PC-3 (cell line): ENCODE results near the gene VWA7. TPM values are rescaled to one million over a fixed set of nuclear protein-coding genes. Genes with fewer than 3 reads are reported as not detected.

Source experiments
- ATAC-seq: fragments of 200-7000 bp; cut with Tn5 transposase; 2 replicates; pipeline ENCODE4 v1.9.1; 2020; ENCODE audit warnings: mild to moderate bottlenecking, moderate library complexity
- BruUV-seq: library from RNA; stranded (reverse); fragments of 400-500 nt; replicated peaks from 2 replicates; lab custom pipeline; 2021; lab: Mats Ljungman, UMichigan
- CTCF ChIA-PET: fragments of 300-600 bp; sonication (Branson Sonifier 250); formaldehyde crosslinking; loops from one replicate; lab custom pipeline; 2022; ENCODE audit warnings: antibody characterized with exemption; lab: Charles Lee
- POLR2A ChIA-PET: fragments of 300-600 bp; sonication (Branson Sonifier 250); formaldehyde crosslinking; loops from one replicate; lab custom pipeline; 2022; ENCODE audit warnings: antibody characterized with exemption; ENCODE audit not compliant: unreplicated experiment; lab: Charles Lee
- DNase-seq: peaks from one replicate; pipeline ENCODE4 v3.0.0-alpha.2; 2015
- H2AFZ ChIP-seq: fragments of 300-600 bp; sonication (generic); 2 replicates; pipeline ENCODE4 v1.6.0; 2016; ENCODE audit warnings: antibody characterized with exemption, low read length
- H3F3A ChIP-seq: fragments of 300-600 bp; sonication (generic); one replicate; pipeline ENCODE4 v1.6.0; 2017; ENCODE audit warnings: antibody characterized with exemption, low read length, control low read depth, mild to moderate bottlenecking; ENCODE audit not compliant: unreplicated experiment
- H3K27ac ChIP-seq: fragments of 300-600 bp; sonication (generic); 2 replicates; pipeline ENCODE4 v1.5.1; 2016; ENCODE audit warnings: mild to moderate bottlenecking, low read length
- H3K27me3 ChIP-seq: fragments of 300-600 bp; sonication (generic); 2 replicates; pipeline ENCODE4 v1.6.1; 2016; ENCODE audit warnings: low read length, mixed read lengths
- H3K36me3 ChIP-seq: fragments of 300-600 bp; sonication (generic); 2 replicates; pipeline ENCODE4 v1.6.1; 2016; ENCODE audit warnings: low read depth, mixed run types, low read length, mixed read lengths
- H3K4me1 ChIP-seq: fragments of 300-600 bp; sonication (generic); 2 replicates; pipeline ENCODE4 v1.5.1; 2016; ENCODE audit warnings: low read length; ENCODE audit not compliant: insufficient read depth
- H3K4me2 ChIP-seq: fragments of 300-600 bp; sonication (generic); 2 replicates; pipeline ENCODE4 v1.6.0; 2016; ENCODE audit warnings: low read length
- H3K4me3 ChIP-seq: fragments of 300-600 bp; sonication (generic); 2 replicates; pipeline ENCODE4 v1.5.1; 2016; ENCODE audit warnings: mild to moderate bottlenecking, low read length, mixed read lengths
- H3K79me2 ChIP-seq: fragments of 300-600 bp; sonication (generic); 2 replicates; pipeline ENCODE4 v1.6.1; 2017; ENCODE audit warnings: low read length, mixed read lengths
- H3K9ac ChIP-seq: fragments of 300-600 bp; sonication (generic); 2 replicates; pipeline ENCODE4 v1.6.0; 2016; ENCODE audit warnings: mild to moderate bottlenecking, low read length
- H3K9me2 ChIP-seq: fragments of 300-600 bp; sonication (generic); replicated peaks from 2 replicates; pipeline ENCODE4 v1.6.1; 2016; ENCODE audit warnings: mixed run types, low read length, mixed read lengths
- H3K9me3 ChIP-seq: fragments of 300-600 bp; sonication (generic); 2 replicates; pipeline ENCODE4 v1.6.1; 2016; ENCODE audit warnings: low read length, mixed read lengths
- H4K20me1 ChIP-seq: fragments of 300-600 bp; sonication (generic); 2 replicates; pipeline ENCODE4 v1.6.1; 2016; ENCODE audit warnings: low read length, mixed read lengths
- CTCF ChIP-seq: fragments of 300-600 bp; sonication (generic); conservative IDR thresholded peaks from 2 replicates; pipeline ENCODE4 v1.5.1; 2017; ENCODE audit warnings: antibody characterized with exemption, low read depth, mild to moderate bottlenecking, low read length
- EZH2 ChIP-seq: fragments of 300-600 bp; sonication (generic); IDR thresholded peaks from one replicate; pipeline ENCODE4 v1.6.1; 2017; ENCODE audit warnings: antibody characterized with exemption, mild to moderate bottlenecking, low read length; ENCODE audit not compliant: unreplicated experiment
- EZH2phosphoT487 ChIP-seq: fragments of 300-600 bp; sonication (generic); IDR thresholded peaks from 2 replicates; pipeline ENCODE4 v1.6.1; 2018; ENCODE audit warnings: mild to moderate bottlenecking, antibody characterized with exemption, low read length, borderline replicate concordance
- intact Hi-C: fragments of 100-400 bp; cut with micrococcal nuclease; formaldehyde crosslinking; loops from 2 replicates; pipeline ENCODE4 v1.9.0; 2023
- total RNA-seq: library from RNA; depleted of rRNA; stranded (reverse); fragments of >200 nt; gene quantifications from 2 replicates; pipeline ENCODE4 v1.2.3, GENCODE V29; 2014

VWA7 gene
- total RNA-seq, 1 experiment from 2014 or later: 1.9 TPM

- H3K27ac ChIP-seq: no peak overlapping the region
- H3K9me2 ChIP-seq: no peaks in the 10 kb centered on the region
- H3K9ac ChIP-seq: no peak overlapping the region
- ATAC-seq: no peak
- no peak overlapping the region for H3K4me3 ChIP-seq
- intact Hi-C loops: loop anchor here (10.0 kb wide), 1 partner anchor 52 kb away; the partner anchor contains the start of gene LY6G6D
- H2AFZ ChIP-seq: no peak overlapping the region
- no peak overlapping the region for H3K4me2 ChIP-seq
- no peaks in the 10 kb centered on the region for H3F3A ChIP-seq
- H4K20me1 ChIP-seq: no peaks in the 10 kb centered on the region
- BruUV-seq: no TSS peak
- TF ChIP-seq EZH2 (no peak), CTCF (no peak), EZH2phosphoT487 (no peak)
- no peaks in the 10 kb centered on the region for H3K27me3 ChIP-seq
- CTCF ChIA-PET: no interaction called here
- no peaks in the 10 kb centered on the region for H3K9me3 ChIP-seq
- DNase-seq: no peak
- no peaks in the 10 kb centered on the region for H3K79me2 ChIP-seq
- H3K36me3 ChIP-seq: peaks cover 2% of the 10 kb centered on the region; the same call in 1 of the 2 replicates
- POLR2A ChIA-PET: no interaction called here
- 0 out of 2 replicates have a peak, but pooled peaks cover 5% of the 10 kb centered on the region for H3K4me1 ChIP-seq
Observed at GRCh38 chr6:31767096-31767645, 10.0 kb downstream of the VWA7 start.

GRCh38 chr6:31765910-31766794 lies 11.0 kb downstream of the VWA7 start:
- Histone ChIP-seq H3K4me1 (0 out of 2 replicates have a peak, but pooled peaks cover 5% of the 10 kb centered on the region), H3K9me2 (no peaks in the 10 kb centered on the region), H3K4me2 (no peak overlapping the region), H3K79me2 (no peaks in the 10 kb centered on the region), H4K20me1 (no peaks in the 10 kb centered on the region), H3K27ac (no peak overlapping the region), H3K36me3 (peaks cover 2% of the 10 kb centered on the region; the same call in 1 of the 2 replicates), H2AFZ (no peak overlapping the region), H3K4me3 (no peak overlapping the region), H3K27me3 (no peaks in the 10 kb centered on the region), H3F3A (no peaks in the 10 kb centered on the region), H3K9me3 (no peaks in the 10 kb centered on the region), H3K9ac (no peak overlapping the region)
- ChIA-PET POLR2A (no interaction called here), CTCF (interaction anchor here (0.6 kb wide), 1 partner anchor 47 kb away, joined by 3 read pairs; no protein-coding TSS in a partner anchor)
- ATAC-seq (no peak), DNase-seq (no peak)
- BruUV-seq: no TSS peak
- TF ChIP-seq EZH2: no peak
- TF ChIP-seq CTCF: no peak
- TF ChIP-seq EZH2phosphoT487: no peak
- intact Hi-C loops: loop anchor here (10.0 kb wide), 1 partner anchor 51 kb away; the partner anchor contains the start of gene LY6G6D
